Smooth muscle cell (in vitro differentiated cells): Measurements from ENCODE around the gene MSL2. TPM values are rescaled to one million over a fixed set of nuclear protein-coding genes. Genes with fewer than 3 reads are reported as not detected.

Source experiments
- DNase-seq: peaks from one replicate; lab custom pipeline; 2025; ENCODE audit not compliant: unreplicated experiment; lab: John Stamatoyannopoulos, UW
- H2AFZ ChIP-seq: fragments of 200-600 bp; sonication (generic); 2 replicates; pipeline ENCODE4 v1.6.0; 2016; ENCODE audit warnings: antibody characterized with exemption, low read depth, mild to moderate bottlenecking
- H3F3A ChIP-seq: fragments of 200-600 bp; sonication (generic); 2 replicates; pipeline ENCODE4 v1.6.0; 2017; ENCODE audit warnings: antibody characterized with exemption, low read depth
- H3K27ac ChIP-seq: fragments of 200-600 bp; sonication (generic); 2 replicates; pipeline ENCODE4 v1.5.1; 2016; ENCODE audit warnings: low read depth, mild to moderate bottlenecking
- H3K27me3 ChIP-seq: fragments of 200-600 bp; sonication (generic); 2 replicates; pipeline ENCODE4 v1.6.1; 2016; ENCODE audit warnings: low read depth, mild to moderate bottlenecking
- H3K36me3 ChIP-seq: fragments of 200-600 bp; sonication (generic); 2 replicates; pipeline ENCODE4 v1.5.1; 2016; ENCODE audit warnings: low read depth
- H3K4me1 ChIP-seq: fragments of 200-600 bp; sonication (generic); 2 replicates; pipeline ENCODE4 v1.5.1; 2016; ENCODE audit warnings: low read depth
- H3K4me2 ChIP-seq: fragments of 200-600 bp; sonication (generic); 2 replicates; pipeline ENCODE4 v1.6.0; 2016; ENCODE audit warnings: mild to moderate bottlenecking
- H3K4me3 ChIP-seq: fragments of 200-600 bp; sonication (generic); 2 replicates; pipeline ENCODE4 v1.5.1; 2016; ENCODE audit warnings: mild to moderate bottlenecking
- H3K79me2 ChIP-seq: fragments of 200-600 bp; sonication (generic); 2 replicates; pipeline ENCODE4 v1.6.0; 2016; ENCODE audit warnings: low read depth, mild to moderate bottlenecking
- H3K9ac ChIP-seq: fragments of 200-600 bp; sonication (generic); 2 replicates; pipeline ENCODE4 v1.6.0; 2016; ENCODE audit warnings: low read depth
- H3K9me3 ChIP-seq: fragments of 200-600 bp; sonication (generic); replicated peaks from 2 replicates; pipeline ENCODE4 v1.5.1; 2016; ENCODE audit warnings: low read depth
- H4K20me1 ChIP-seq: fragments of 200-600 bp; sonication (generic); 2 replicates; pipeline ENCODE4 v1.6.0; 2016; ENCODE audit warnings: low read depth
- CTCF ChIP-seq: fragments of 200-600 bp; sonication (generic); IDR thresholded peaks from 2 replicates; pipeline ENCODE4 v1.5.1; 2017; ENCODE audit warnings: borderline replicate concordance, mild to moderate bottlenecking, antibody characterized with exemption; ENCODE audit not compliant: insufficient read depth, poor library complexity, severe bottlenecking
- WGBS: methylation state at CpG from one replicate; pipeline ENCODE4 v1.1.7; 2016; ENCODE audit warnings: low lambda C conversion rate; 5-methylcytosine and 5-hydroxymethylcytosine counted together
- polyA plus RNA-seq: library from polyadenylated mRNA; unstranded; fragments of >200 nt; fragmentation: Nextera tagmentation; extraction: Ambion mirVana; gene quantifications from 2 replicates; pipeline ENCODE4 v1.2.1, GENCODE V29; 2016
- total RNA-seq: library from RNA; depleted of rRNA; stranded (reverse); fragments of >200 nt; gene quantifications from 2 replicates; pipeline ENCODE4 v1.2.3, GENCODE V29; 2014

Gene MSL2
- total and polyA plus RNA-seq, 2 experiments from 2014 or later = 5.7 to 39.9 TPM

- H2AFZ ChIP-seq = no peak overlapping the region
- H3K79me2 ChIP-seq = peaks cover 100% of the 10 kb centered on the region
- no peaks in the 10 kb centered on the region for H3K36me3 ChIP-seq
- 90% methylated on average over 3 of the region's 3 CpGs for WGBS
- H3K9ac ChIP-seq = no peak overlapping the region
- H3K4me2 ChIP-seq = no peak overlapping the region
- H3K4me3 ChIP-seq = no peak overlapping the region
- peaks cover 6% of the 10 kb centered on the region for H3F3A ChIP-seq
- DNase-seq = no peak
- H3K27ac ChIP-seq = peak overlapping the region; percentile 16
- H3K9me3 ChIP-seq = no peaks in the 10 kb centered on the region
- peaks cover 10% of the 10 kb centered on the region for H3K4me1 ChIP-seq
- no peak for TF ChIP-seq CTCF
- peaks cover 100% of the 10 kb centered on the region for H4K20me1 ChIP-seq
- no peaks in the 10 kb centered on the region for H3K27me3 ChIP-seq
These were observed 9.8 kb downstream of the MSL2 start for GRCh38 chr3:136186344-136186743.

GRCh38 chr3:136184703-136185102 lies 11.4 kb downstream of the MSL2 start:
- Histone ChIP-seq H3K36me3 (no peaks in the 10 kb centered on the region), H3F3A (peaks cover 6% of the 10 kb centered on the region), H3K79me2 (peaks cover 99% of the 10 kb centered on the region), H3K9ac (no peak overlapping the region), H3K4me3 (no peak overlapping the region), H4K20me1 (peaks cover 100% of the 10 kb centered on the region), H3K9me3 (no peaks in the 10 kb centered on the region), H3K4me2 (no peak overlapping the region), H3K27me3 (no peaks in the 10 kb centered on the region), H2AFZ (no peak overlapping the region), H3K27ac (no peak overlapping the region), H3K4me1 (peaks cover 10% of the 10 kb centered on the region)
- WGBS = 94% methylated on average over 2 of the region's 2 CpGs
- TF ChIP-seq CTCF = no peak
- DNase-seq = no peak

GRCh38 chr3:136181741-136182140 lies 14.4 kb downstream of the MSL2 start:
- H2AFZ ChIP-seq = no peak overlapping the region
- H3K4me1 ChIP-seq = peaks cover 9% of the 10 kb centered on the region
- no peaks in the 10 kb centered on the region for H3K27me3 ChIP-seq
- no peaks in the 10 kb centered on the region for H3K9me3 ChIP-seq
- no peak for TF ChIP-seq CTCF
- WGBS = 96% methylated on average over 8 of the region's 8 CpGs
- peaks cover 6% of the 10 kb centered on the region for H3F3A ChIP-seq
- no peak overlapping the region for H3K27ac ChIP-seq
- no peak overlapping the region for H3K4me2 ChIP-seq
- H3K9ac ChIP-seq = no peak overlapping the region
- peaks cover 99% of the 10 kb centered on the region for H3K79me2 ChIP-seq
- no peaks in the 10 kb centered on the region for H3K36me3 ChIP-seq
- no peak overlapping the region for H3K4me3 ChIP-seq
- H4K20me1 ChIP-seq = peaks cover 100% of the 10 kb centered on the region
- DNase-seq = no peak

GRCh38 chr3:136177876-136178275 lies 18.3 kb downstream of the MSL2 start:
- no peak overlapping the region for H2AFZ ChIP-seq
- no peak for TF ChIP-seq CTCF
- H3K4me2 ChIP-seq = no peak overlapping the region
- peaks cover 99% of the 10 kb centered on the region for H3K79me2 ChIP-seq
- H3F3A ChIP-seq = peaks cover under 1% of the 10 kb centered on the region
- no peak overlapping the region for H3K27ac ChIP-seq
- no peaks in the 10 kb centered on the region for H3K9me3 ChIP-seq
- no peaks in the 10 kb centered on the region for H3K27me3 ChIP-seq
- DNase-seq = no peak
- 78% methylated on average over 4 of the region's 4 CpGs for WGBS
- H4K20me1 ChIP-seq = peaks cover 100% of the 10 kb centered on the region
- peaks cover 3% of the 10 kb centered on the region for H3K4me1 ChIP-seq
- H3K36me3 ChIP-seq = no peaks in the 10 kb centered on the region
- H3K9ac ChIP-seq = no peak overlapping the region
- no peak overlapping the region for H3K4me3 ChIP-seq
